NCI-H128 (cell line): ENCODE data around the gene PDCD2L.
"Not testable (repeated sequence)": the region's sequence is repeated elsewhere in the genome, so short reads cannot be mapped to it uniquely, and the experiment has no call there.

Source experiments
- DNase-seq: peaks from one replicate; lab custom pipeline; 2025; ENCODE audit not compliant: unreplicated experiment; lab: John Stamatoyannopoulos, UW

The PDCD2L gene

GRCh38 chr19:34373601-34374288, 30.5 kb upstream of the PDCD2L start:
- DNase-seq, result no peak

DNA sequence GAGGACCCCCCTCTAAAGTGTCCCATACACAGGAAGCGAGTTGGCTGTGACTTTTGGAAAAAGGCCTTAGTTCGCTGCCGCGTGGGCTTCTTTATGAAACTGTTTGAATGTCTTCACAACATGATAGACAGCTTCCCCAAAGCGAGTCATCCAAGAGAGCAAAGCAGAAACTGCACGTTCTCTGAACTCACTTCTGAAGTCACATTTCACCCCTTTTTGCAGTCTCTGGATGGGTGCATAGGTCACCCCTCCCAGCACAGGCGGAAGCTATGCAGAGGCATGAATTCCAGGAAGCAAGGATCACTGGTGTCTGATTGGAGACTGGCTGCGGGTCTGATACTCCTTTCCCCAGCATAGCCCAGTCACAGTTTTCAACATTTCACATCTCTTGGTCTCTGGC, 28.6 kb upstream of the PDCD2L start:
- no peak for DNase-seq

DNA sequence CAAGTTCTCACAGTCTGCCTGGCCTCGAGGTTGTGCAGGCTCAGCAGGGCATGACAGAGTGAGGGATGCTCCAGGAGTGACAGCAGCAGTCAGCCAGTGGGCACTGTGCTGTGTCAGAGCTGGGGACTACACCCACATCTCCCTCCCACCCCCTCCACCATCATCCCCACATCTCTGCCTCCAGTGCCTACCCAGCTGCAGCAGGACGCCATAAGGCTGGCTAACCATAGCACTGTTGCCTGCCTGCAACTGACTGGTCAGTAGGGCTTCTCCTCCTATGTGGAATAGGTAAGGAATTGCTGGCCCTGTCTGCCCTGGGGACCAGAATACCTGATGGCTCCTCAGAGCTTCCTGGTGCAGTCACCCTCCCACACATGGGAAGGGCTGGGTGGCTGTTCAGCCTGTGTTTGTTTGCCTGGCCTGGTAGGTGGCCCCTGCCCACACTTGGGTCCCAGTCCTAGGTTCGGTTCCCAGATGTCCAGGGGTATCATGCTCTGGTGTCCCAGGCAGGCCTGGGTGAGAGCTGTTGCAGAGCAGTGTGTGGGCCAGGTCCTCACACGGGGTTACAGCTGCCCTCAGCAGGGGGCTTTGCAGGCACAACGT, 23.5 kb upstream of the PDCD2L start:
- DNase-seq, result no peak

- DNase-seq, result no peak
These were observed 22.6 kb upstream of the PDCD2L start for GRCh38 chr19:34381399-34382251.

- no peak for DNase-seq
These were observed 21.7 kb upstream of the PDCD2L start for GRCh38 chr19:34382471-34382870.

- DNase-seq, result no peak
These were observed 20.6 kb upstream of the PDCD2L start for GRCh38 chr19:34383599-34383998.

GRCh38 chr19:34386645-34387445, 17.4 kb upstream of the PDCD2L start:
- no peak for DNase-seq

DNA sequence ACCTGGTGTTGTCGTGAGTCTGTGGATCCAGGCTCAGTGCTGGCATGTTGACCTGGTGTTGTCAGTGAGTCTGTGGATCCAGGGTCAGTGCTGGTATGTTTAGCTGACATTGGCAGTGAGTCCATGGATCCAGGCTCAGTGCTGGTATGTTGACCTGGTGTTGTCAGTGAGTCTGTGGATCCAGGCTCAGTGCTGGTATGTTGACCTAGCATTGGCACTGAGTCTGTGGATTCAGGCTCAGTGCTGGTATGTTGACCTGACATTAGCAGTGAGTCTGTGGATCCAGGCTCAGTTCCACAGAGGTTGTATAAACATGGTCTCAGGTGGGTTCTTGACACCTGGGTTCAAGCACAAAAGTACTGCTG, 16.8 kb upstream of the PDCD2L start:
- DNase-seq, result no peak

DNA sequence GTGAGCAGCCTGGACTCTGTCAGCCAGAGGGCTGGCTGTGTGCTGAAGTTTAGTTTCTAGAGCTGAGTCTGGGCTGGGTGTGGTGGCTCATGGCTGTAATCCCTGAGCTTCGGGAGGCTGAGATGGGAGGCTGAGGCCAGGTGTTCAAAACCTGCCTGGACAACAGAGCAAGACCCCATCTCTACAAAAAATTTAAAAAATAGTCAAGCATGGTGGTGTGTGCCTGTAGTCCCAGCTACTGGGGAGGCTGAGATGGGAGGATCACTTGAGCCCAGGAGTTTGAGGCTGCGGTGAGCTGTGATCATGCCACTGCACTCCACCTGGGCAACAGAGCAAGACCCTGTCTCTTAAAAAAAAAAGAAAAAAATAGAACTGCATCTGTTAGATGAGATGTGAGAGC, 15.5 kb upstream of the PDCD2L start:
- DNase-seq, result not testable (repeated sequence)

- DNase-seq, result no peak
These were observed 12.4 kb upstream of the PDCD2L start for GRCh38 chr19:34391813-34392212.

DNA sequence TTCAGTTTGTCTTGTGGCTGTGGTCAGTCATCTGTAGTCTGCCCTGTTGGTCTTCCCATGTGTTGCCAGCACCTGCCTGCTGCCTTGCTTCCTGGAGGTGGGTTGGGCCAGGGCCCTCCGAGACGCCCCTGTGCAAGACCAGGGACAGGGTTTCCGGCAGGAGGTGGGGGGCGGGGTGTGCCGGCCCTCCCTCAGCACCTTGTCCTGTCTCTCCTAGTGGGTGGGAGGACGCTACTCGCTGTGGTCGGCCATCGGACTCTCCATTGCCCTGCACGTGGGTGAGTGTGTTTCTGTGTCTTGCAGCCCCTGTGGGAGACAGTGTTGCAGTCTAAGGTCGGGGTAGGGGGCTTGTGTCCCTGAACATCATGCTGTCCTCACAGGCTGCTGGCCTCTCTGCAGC, 11.2 kb upstream of the PDCD2L start:
- no peak for DNase-seq

DNA sequence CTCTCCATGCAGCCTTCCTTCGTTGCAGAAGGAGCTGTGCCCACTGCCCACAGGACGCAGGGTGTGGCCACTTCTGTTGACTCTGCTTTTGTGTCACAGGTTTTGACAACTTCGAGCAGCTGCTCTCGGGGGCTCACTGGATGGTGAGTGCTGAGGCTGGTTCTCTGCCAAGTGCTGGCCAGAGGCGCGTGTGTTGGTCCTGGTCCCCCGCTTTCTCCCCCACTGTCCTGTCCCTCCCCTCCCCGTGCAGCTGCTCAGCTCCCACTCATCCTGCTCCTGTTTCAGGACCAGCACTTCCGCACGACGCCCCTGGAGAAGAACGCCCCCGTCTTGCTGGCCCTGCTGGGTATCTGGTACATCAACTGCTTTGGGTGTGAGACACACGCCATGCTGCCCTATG, 10.6 kb upstream of the PDCD2L start:
- DNase-seq, result no peak

DNA sequence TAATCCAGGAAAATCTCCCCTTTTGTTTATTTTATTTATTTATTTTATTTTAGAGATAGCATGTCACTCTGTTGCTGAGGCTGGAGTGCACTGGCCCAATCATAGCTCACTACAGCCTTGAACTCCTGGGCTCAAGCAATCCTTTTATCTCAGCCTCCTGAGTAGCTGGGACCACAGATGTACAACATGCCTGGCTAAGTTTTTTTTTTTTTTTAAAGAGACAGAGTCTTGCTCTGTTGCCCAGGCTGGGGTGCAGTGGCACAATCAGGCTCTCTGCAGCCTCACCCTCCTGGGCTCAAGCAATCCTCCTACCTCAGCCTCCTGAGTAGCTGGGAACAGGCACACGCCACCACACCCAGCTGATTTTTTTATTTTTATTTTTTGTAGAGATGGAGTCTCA, 6.3 kb upstream of the PDCD2L start:
- DNase-seq, result no peak

DNA sequence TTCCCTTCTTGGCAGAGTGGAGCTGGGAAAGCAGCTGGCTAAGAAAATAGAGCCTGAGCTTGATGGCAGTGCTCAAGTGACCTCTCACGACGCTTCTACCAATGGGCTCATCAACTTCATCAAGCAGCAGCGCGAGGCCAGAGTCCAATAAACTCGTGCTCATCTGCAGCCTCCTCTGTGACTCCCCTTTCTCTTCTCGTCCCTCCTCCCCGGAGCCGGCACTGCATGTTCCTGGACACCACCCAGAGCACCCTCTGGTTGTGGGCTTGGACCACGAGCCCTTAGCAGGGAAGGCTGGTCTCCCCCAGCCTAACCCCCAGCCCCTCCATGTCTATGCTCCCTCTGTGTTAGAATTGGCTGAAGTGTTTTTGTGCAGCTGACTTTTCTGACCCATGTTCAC, 4.3 kb upstream of the PDCD2L start:
- DNase-seq, result no peak

- DNase-seq, result not testable (repeated sequence)
These were observed 3.4 kb upstream of the PDCD2L start for GRCh38 chr19:34400844-34401243.

DNA sequence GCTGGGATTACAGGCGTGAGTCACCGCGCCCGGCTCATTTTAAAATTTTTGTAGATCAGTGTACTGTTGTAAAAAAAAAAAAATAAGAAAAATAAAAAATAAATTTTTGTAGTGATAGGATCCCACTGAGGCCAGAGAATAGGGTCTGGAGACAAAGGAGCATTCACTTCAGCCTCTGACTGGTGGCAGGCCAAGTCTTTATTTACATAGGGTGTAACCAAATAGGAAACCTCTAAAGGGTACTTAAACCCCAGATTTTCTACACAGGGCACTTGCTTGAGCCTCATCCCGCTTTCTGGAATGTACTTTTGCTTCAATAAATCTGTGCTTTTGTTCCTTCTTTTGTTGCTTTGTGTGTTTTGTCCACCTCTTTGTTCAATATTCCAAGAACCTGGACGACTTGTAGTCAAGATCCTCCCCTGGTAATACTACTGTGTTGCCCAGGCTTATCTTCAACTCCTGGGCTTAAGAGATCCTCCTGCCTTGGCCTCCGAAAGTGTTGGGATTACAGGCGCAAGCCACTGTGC, 2.1 kb upstream of the PDCD2L start:
- DNase-seq, result no peak

GRCh38 chr19:34403784-34404108, 453 bp upstream of the PDCD2L start:
- no peak for DNase-seq

- no peak for DNase-seq
These were observed 1.9 kb downstream of the PDCD2L start for GRCh38 chr19:34405892-34406660.

GRCh38 chr19:34408411-34408810, 4.2 kb downstream of the PDCD2L start:
- no peak for DNase-seq
